ENCODE measurements around the gene EIF4EBP3. TPM values are rescaled to one million over a fixed set of nuclear protein-coding genes. Genes with fewer than 3 reads are reported as not detected.
"Not testable (repeated sequence)": the region's sequence is repeated elsewhere in the genome, so short reads cannot be mapped to it uniquely, and the experiment has no call there.

The EIF4EBP3 gene
- total RNA-seq, 4 donors from 2014 or later, result 9.1 to 18.9 (median 15.6) TPM

DNA sequence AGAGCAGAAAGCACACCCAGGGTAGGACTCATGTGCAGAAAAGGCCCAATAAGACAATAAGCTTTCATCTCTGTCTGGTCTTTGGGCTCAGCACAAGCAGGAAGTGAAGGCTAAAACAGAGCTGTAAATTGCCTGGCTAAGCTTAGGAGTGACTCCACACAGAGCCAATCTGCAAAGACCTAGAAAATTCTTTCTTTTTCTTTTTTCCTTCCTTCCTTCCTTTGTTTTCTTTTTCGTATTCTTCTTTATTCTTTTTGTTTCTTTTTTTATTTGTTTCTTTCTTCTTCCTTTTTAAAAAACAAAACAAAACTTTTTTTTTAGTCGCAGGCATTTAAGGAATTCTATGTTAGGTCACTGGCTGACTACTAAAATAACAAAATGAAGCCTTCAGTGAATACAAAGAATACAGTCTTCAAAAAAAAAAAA, 29.3 kb downstream of the EIF4EBP3 start:
- intact Hi-C loops (cut with DNase I), result no loop called here

DNA sequence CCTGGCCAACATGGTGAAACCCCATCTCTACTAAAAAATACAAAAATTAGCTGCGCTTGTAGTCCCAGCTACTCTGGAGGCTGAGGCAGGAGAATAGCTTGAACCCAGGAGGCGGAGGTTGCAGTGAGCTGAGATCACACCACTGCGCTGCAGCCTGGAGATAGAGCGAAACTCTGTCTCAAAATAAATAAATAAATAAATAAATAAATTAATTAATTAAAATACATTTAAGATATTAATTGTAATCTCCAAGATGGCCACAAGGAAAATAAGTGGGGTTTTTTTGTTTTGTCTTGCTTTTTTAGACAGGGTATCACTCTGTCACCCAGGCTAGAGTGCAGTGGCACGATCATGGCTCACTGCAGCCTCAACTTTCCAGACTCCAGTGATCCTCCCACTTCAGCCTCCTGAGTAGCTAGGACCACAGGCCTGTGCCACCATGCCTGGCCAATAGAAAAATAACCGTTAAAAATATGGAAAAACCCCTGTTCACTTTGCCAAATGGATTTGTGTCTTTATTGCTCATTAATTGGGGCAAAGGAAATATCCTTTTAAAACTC, 31.8 kb downstream of the EIF4EBP3 start:
- H3K4me3 ChIP-seq (replicated peaks in 1 of 3); H3K27me3 ChIP-seq; H3K27ac ChIP-seq; intact Hi-C loops (cut with DNase I); H3K36me3 ChIP-seq; H3K9me3 ChIP-seq; DNase-seq: not testable (repeated sequence)
- WGBS, 2 donors, result 94% methylated on average over 6 of the region's 6 CpGs
- peaks cover 19 to 28% of the 10 kb centered on the region in 2 donors for H3K4me1 ChIP-seq

More for the DNA sequence above, 29.3 kb downstream of the EIF4EBP3 start:
- Histone ChIP-seq H3K27me3 (no peaks in the 10 kb centered on the region), H3K4me1 (peaks cover 19 to 31% of the 10 kb centered on the region in 2 donors), H3K4me3 (replicated peaks in 1 of 3) (no peak overlapping the region), H3K9me3 (no peaks in the 10 kb centered on the region), H3K27ac (peak overlapping the region; percentile 78 to 91 (median 87)), H3K36me3 (no peaks in the 10 kb centered on the region)
- peak in 1 of 2 donors; percentile 19 for DNase-seq
- 26 to 29% methylated on average over 2 of the region's 2 CpGs for WGBS, 2 donors
- TF ChIP-seq POLR2A (IDR thresholded peaks at IDR 0.05), result peak in 1 of 2 donors; percentile 19
- TF ChIP-seq, protein P1, sequence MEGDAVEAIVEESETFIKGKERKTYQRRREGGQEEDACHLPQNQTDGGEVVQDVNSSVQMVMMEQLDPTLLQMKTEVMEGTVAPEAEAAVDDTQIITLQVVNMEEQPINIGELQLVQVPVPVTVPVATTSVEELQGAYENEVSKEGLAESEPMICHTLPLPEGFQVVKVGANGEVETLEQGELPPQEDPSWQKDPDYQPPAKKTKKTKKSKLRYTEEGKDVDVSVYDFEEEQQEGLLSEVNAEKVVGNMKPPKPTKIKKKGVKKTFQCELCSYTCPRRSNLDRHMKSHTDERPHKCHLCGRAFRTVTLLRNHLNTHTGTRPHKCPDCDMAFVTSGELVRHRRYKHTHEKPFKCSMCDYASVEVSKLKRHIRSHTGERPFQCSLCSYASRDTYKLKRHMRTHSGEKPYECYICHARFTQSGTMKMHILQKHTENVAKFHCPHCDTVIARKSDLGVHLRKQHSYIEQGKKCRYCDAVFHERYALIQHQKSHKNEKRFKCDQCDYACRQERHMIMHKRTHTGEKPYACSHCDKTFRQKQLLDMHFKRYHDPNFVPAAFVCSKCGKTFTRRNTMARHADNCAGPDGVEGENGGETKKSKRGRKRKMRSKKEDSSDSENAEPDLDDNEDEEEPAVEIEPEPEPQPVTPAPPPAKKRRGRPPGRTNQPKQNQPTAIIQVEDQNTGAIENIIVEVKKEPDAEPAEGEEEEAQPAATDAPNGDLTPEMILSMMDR (IDR thresholded peaks at IDR 0.05), result no peak

DNA sequence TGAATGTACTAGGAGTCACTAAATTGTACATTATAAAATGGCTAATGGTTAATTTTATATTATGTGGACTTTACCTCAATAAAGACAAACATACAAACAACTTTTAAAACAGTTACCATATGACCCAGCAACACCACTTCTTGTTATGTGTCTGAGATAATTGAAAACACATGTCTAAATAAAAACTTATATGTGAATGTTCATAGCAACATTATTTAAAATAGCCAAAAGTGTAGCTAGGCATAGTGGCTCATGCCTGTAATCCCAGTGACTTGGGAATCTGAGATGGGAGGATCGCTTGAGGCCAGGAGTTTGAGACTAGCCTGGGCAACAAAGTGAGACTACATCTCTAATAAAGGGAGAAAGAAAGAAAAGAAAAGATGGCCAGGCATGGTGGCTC, 40.0 kb downstream of the EIF4EBP3 start:
- peaks cover 0 to 3% of the 10 kb centered on the region in 2 donors for H3K4me1 ChIP-seq
- WGBS, 2 donors, result 86 to 93% methylated on average over 1 of the region's 1 CpG
- intact Hi-C loops (cut with DNase I), result no loop called here
- H3K36me3 ChIP-seq, result no peaks in the 10 kb centered on the region
- no peak overlapping the region for H3K4me3 ChIP-seq (replicated peaks in 1 of 3)
- no peak overlapping the region for H3K27ac ChIP-seq
- no peaks in the 10 kb centered on the region for H3K9me3 ChIP-seq
- DNase-seq, result no peak
- TF ChIP-seq, protein P1 (IDR thresholded peaks at IDR 0.05), result no peak
- no peak for TF ChIP-seq POLR2A (IDR thresholded peaks at IDR 0.05)
- no peaks in the 10 kb centered on the region for H3K27me3 ChIP-seq

DNA sequence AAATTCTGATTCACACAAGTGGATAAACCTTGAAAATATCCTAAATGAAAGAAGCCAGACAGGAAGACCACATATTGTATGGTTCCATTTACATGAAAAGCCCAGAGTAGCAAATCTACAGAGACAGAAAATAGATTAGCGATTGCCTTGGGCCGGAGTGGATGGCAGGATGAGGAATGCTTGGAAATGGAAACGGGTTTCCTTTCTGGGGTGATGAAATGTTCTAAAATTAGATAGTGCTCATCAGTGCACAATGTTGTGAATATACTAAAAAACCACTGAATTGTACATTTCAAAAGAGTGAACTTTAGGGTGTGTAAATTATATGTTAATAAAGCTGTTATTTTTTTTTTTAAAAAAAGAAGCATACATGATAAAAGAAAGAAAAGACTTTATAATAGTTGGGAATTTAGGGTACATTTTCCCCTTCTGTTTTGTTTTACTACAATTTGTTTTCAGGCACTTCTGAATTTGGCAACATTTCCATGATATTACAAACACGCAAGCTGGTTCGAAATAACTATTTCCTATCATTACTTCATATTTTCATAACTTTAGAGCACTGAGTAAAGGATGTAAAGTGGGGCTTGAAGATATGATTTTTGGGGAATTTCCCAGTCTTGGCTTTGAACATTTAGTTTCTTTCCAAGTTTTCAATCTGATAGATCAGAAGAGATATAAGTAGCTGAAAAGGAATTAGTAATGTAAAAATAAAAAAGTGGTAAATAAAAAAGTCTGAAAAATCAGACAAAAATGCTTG, 41.0 kb downstream of the EIF4EBP3 start:
- Histone ChIP-seq H3K9me3 (no peaks in the 10 kb centered on the region), H3K27me3 (no peaks in the 10 kb centered on the region), H3K36me3 (no peaks in the 10 kb centered on the region), H3K4me3 (replicated peaks in 1 of 3) (no peak overlapping the region), H3K4me1 (peaks cover 0 to 3% of the 10 kb centered on the region in 2 donors), H3K27ac (peak overlapping the region in 1 of 3 donors; percentile 15)
- TF ChIP-seq POLR2A (IDR thresholded peaks at IDR 0.05), result no peak
- TF ChIP-seq, protein P1 (IDR thresholded peaks at IDR 0.05), result no peak
- 64 to 67% methylated on average over 5 of the region's 5 CpGs for WGBS, 2 donors
- no peak for DNase-seq
- intact Hi-C loops (cut with DNase I), result no loop called here

DNA sequence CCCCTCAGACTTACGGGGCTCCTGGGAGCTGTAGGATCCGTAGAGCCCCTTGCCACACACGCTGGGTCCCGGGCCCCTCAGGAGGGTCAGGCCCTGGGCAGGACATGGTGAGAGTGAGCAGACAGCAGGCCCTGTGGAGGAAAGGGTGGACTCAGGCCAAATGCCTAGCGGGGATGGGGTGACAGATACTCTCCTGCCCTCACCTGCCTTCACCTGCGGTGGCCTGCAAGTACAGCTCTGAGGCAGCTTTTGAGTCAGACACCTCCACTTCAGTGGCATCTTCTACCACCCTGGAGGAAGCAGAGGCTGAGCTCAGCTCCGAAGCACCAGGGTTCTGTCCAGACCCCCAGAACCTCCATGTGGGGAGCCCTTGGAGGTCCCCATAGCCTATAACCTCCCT, 43.4 kb downstream of the EIF4EBP3 start:
- Histone ChIP-seq H3K27me3 (no peaks in the 10 kb centered on the region), H3K9me3 (no peaks in the 10 kb centered on the region), H3K4me1 (peaks cover 8 to 15% of the 10 kb centered on the region in 2 donors), H3K27ac (no peak overlapping the region), H3K4me3 (replicated peaks in 1 of 3) (no peak overlapping the region), H3K36me3 (no peaks in the 10 kb centered on the region)
- 86 to 95% methylated on average over 5 to 7 of the region's 7 CpGs for WGBS, 2 donors
- TF ChIP-seq, protein P1 (IDR thresholded peaks at IDR 0.05), result no peak
- TF ChIP-seq POLR2A (IDR thresholded peaks at IDR 0.05), result no peak
- intact Hi-C loops (cut with DNase I), result no loop called here
- no peak for DNase-seq

Data from thyroid gland (tissue), 4 donors.